Astrocyte (in vitro differentiated cells and primary cell): ENCODE results near the gene SLC25A33. TPM values are rescaled to one million over a fixed set of nuclear protein-coding genes. Genes with fewer than 3 reads are reported as not detected.

Source experiments
- DNase-seq: peaks from one replicate; pipeline ENCODE4 v3.0.0-alpha.2; 2010; ENCODE audit warnings: low read depth
- FAIRE-seq: peaks from 2 replicates; lab custom pipeline; 2011; peaks lifted over from hg19 to GRCh38; lab: Jason Lieb, UNC
- H2AFZ ChIP-seq: 2 replicates; pipeline ENCODE4 v1.6.0; 2012; ENCODE audit warnings: low read depth, low read length, inconsistent platforms
- H3K27ac ChIP-seq: 2 replicates; pipeline ENCODE4 v1.5.1; 2011; ENCODE audit warnings: low read depth, low read length, inconsistent platforms
- H3K27me3 ChIP-seq: 2 replicates; pipeline ENCODE4 v1.6.0; 2011; ENCODE audit warnings: low read length, inconsistent platforms; ENCODE audit not compliant: insufficient read depth
- H3K36me3 ChIP-seq: 2 replicates; pipeline ENCODE4 v1.5.1; 2011; ENCODE audit warnings: low read length, inconsistent platforms; ENCODE audit not compliant: insufficient read depth
- H3K4me1 ChIP-seq: 2 replicates; pipeline ENCODE4 v1.5.1; 2011; ENCODE audit warnings: low read length, inconsistent platforms; ENCODE audit not compliant: insufficient read depth
- H3K4me2 ChIP-seq: 2 replicates; pipeline ENCODE4 v1.6.0; 2012; ENCODE audit warnings: low read length, inconsistent platforms
- H3K4me3 ChIP-seq: 2 replicates; pipeline ENCODE4 v1.5.1; 2011; ENCODE audit warnings: low read depth, mild to moderate bottlenecking, low read length, inconsistent platforms; ENCODE audit not compliant: insufficient read depth
- H3K79me2 ChIP-seq: 2 replicates; pipeline ENCODE4 v1.6.0; 2012; ENCODE audit warnings: mild to moderate bottlenecking, low read length, inconsistent platforms; ENCODE audit not compliant: insufficient read depth
- H3K9ac ChIP-seq: 2 replicates; pipeline ENCODE4 v1.6.0; 2012; ENCODE audit warnings: mild to moderate bottlenecking, low read length, inconsistent platforms
- H3K9me3 ChIP-seq: 2 replicates; pipeline ENCODE4 v1.5.1; 2012; ENCODE audit warnings: low read depth, mild to moderate bottlenecking, low read length, inconsistent platforms; ENCODE audit not compliant: insufficient read depth
- H4K20me1 ChIP-seq: 2 replicates; pipeline ENCODE4 v1.6.0; 2012; ENCODE audit warnings: low read length, inconsistent platforms; ENCODE audit not compliant: insufficient read depth
- H3K27ac Mint-ChIP-seq: one replicate; pipeline ENCODE4 v1.8.0; 2021; ENCODE audit warnings: mild to moderate bottlenecking, mixed read lengths; ENCODE audit not compliant: unreplicated experiment
- H3K27me3 Mint-ChIP-seq: one replicate; pipeline ENCODE4 v1.8.0; 2021; ENCODE audit warnings: low read depth, mixed read lengths; ENCODE audit not compliant: unreplicated experiment
- H3K36me3 Mint-ChIP-seq: one replicate; pipeline ENCODE4 v1.8.0; 2021; ENCODE audit warnings: low read depth, mixed read lengths; ENCODE audit not compliant: unreplicated experiment
- H3K4me1 Mint-ChIP-seq: one replicate; pipeline ENCODE4 v1.8.0; 2021; ENCODE audit warnings: low read depth, mixed read lengths; ENCODE audit not compliant: unreplicated experiment
- H3K4me3 Mint-ChIP-seq: one replicate; pipeline ENCODE4 v1.8.0; 2021; ENCODE audit warnings: mild to moderate bottlenecking, moderate library complexity, mixed read lengths; ENCODE audit not compliant: unreplicated experiment
- H3K9me3 Mint-ChIP-seq: one replicate; pipeline ENCODE4 v1.8.0; 2021; ENCODE audit warnings: mild to moderate bottlenecking, mixed read lengths; ENCODE audit not compliant: unreplicated experiment
- EZH2 ChIP-seq: IDR thresholded peaks from 2 replicates; pipeline ENCODE4 v1.6.1; 2012; ENCODE audit warnings: mild to moderate bottlenecking, low read length, inconsistent platforms; ENCODE audit not compliant: insufficient read depth
- total RNA-seq: library from RNA; stranded (reverse); gene quantifications from 2 replicates; pipeline ENCODE4 v1.2.1, GENCODE V29; 2021
- TF ChIP-seq, protein P1 (sequence below): IDR thresholded peaks from 2 replicates; pipeline ENCODE4 v1.5.1; 2011; ENCODE audit warnings: low read depth, mild to moderate bottlenecking, inconsistent platforms, low read length, moderate library complexity; ENCODE audit not compliant: insufficient read depth

SLC25A33 gene
- total RNA-seq, 1 donor from 2014 or later, result 6.7 TPM

DNA sequence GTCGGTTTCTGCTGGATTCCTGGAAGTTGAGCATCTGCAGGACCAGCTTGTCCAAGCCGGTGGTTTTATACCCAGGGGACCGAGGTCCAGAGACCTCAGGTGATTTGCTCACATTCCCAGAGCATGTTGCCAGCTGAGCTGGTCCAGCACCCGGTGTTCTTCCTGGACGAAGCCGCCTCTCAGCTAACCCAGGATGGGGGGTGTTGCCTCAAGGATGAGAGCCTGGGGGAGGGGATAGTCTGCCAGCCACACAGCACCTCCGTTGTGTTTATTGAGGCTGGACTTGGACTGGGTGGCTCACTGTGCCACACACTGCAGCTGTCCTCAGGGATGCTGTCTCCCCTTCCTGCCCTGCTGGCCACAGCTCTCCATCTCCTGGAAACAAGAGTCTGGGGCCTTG, 50.9 kb downstream of the SLC25A33 start:
- H3K79me2 ChIP-seq, result peaks cover 62% of the 10 kb centered on the region

DNA sequence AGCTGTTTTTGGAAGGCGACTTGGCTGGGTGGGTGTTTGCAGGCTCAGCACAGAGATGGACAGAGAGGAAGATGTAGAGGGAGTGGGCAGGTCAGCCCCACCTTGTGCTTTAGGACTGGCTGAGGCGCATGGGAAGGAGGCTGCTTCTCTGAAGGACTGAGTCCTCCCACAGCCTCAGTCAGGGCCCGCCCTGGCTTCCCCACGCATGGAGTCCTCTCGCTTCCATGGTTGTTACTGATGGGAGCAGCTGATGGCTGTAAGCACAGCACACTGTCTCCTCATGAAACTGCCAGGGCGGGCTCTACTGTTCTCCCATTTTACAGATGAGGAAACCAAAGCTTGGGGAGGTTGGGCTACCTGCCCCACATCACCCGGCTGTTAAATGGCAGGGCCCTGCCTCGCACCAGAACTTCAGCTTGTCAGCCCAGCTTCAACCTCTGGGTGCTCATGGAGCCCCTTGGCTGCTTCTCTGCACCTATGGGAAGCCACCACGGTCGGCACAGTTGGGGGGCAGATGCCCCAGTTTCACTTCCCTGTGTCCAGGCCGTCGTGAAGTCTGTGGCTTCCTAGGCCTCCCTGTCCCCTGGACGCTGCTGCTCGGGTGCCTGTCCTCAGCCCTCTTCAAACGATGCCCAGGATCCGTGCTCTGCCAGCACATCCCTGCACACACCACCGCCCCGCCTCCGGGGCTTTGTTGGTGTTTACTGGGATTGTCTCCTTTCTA, 51.8 kb downstream of the SLC25A33 start:
- DNase-seq, result no peak
- Histone ChIP-seq H3K27me3 (no peaks in the 10 kb centered on the region), H4K20me1 (peaks cover 66% of the 10 kb centered on the region), H2AFZ (no peak overlapping the region), H3K79me2 (peaks cover 71% of the 10 kb centered on the region), H3K36me3 (no peaks in the 10 kb centered on the region), H3K9me3 (no peaks in the 10 kb centered on the region), H3K4me2 (no peak overlapping the region), H3K4me1 (peaks cover 20% of the 10 kb centered on the region), H3K27ac (no peak overlapping the region), H3K4me3 (no peak overlapping the region), H3K9ac (no peak overlapping the region)
- H3K27me3 Mint-ChIP-seq, result peaks cover 1% of the 10 kb centered on the region
- H3K36me3 Mint-ChIP-seq, result no peaks in the 10 kb centered on the region
- H3K9me3 Mint-ChIP-seq, result no peaks in the 10 kb centered on the region
- H3K4me1 Mint-ChIP-seq, result peaks cover 7% of the 10 kb centered on the region
- FAIRE-seq, result no peak
- TF ChIP-seq, protein P1, sequence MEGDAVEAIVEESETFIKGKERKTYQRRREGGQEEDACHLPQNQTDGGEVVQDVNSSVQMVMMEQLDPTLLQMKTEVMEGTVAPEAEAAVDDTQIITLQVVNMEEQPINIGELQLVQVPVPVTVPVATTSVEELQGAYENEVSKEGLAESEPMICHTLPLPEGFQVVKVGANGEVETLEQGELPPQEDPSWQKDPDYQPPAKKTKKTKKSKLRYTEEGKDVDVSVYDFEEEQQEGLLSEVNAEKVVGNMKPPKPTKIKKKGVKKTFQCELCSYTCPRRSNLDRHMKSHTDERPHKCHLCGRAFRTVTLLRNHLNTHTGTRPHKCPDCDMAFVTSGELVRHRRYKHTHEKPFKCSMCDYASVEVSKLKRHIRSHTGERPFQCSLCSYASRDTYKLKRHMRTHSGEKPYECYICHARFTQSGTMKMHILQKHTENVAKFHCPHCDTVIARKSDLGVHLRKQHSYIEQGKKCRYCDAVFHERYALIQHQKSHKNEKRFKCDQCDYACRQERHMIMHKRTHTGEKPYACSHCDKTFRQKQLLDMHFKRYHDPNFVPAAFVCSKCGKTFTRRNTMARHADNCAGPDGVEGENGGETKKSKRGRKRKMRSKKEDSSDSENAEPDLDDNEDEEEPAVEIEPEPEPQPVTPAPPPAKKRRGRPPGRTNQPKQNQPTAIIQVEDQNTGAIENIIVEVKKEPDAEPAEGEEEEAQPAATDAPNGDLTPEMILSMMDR, result no peak
- no peak for TF ChIP-seq EZH2
- no peak overlapping the region for H3K27ac Mint-ChIP-seq
- H3K4me3 Mint-ChIP-seq, result peak overlapping the region; percentile 24

More for the DNA sequence above, 50.9 kb downstream of the SLC25A33 start:
- FAIRE-seq (no peak), DNase-seq (no peak)
- H3K4me3 ChIP-seq, result no peak overlapping the region
- no peaks in the 10 kb centered on the region for H3K27me3 ChIP-seq
- H3K27me3 Mint-ChIP-seq, result no peaks in the 10 kb centered on the region
- H3K4me2 ChIP-seq, result peak overlapping the region; percentile 85
- no peaks in the 10 kb centered on the region for H3K9me3 Mint-ChIP-seq
- H3K9ac ChIP-seq, result peak overlapping the region; percentile 81
- H3K4me1 Mint-ChIP-seq, result peaks cover 7% of the 10 kb centered on the region
- no peak for TF ChIP-seq EZH2
- TF ChIP-seq, protein P1, result no peak
- no peaks in the 10 kb centered on the region for H3K36me3 Mint-ChIP-seq
- no peaks in the 10 kb centered on the region for H3K36me3 ChIP-seq
- no peak overlapping the region for H3K27ac ChIP-seq
- H3K4me3 Mint-ChIP-seq, result peak overlapping the region; percentile 85
- peaks cover 20% of the 10 kb centered on the region for H3K4me1 ChIP-seq
- H4K20me1 ChIP-seq, result peaks cover 57% of the 10 kb centered on the region
- H2AFZ ChIP-seq, result no peak overlapping the region
- no peaks in the 10 kb centered on the region for H3K9me3 ChIP-seq
- H3K27ac Mint-ChIP-seq, result no peak overlapping the region
